Suprapubic skin (tissue), 4 donors: ENCODE results near the gene VARS1. TPM values are rescaled to one million over a fixed set of nuclear protein-coding genes. Genes with fewer than 3 reads are reported as not detected.

ENCODE experiments used
- DNase-seq, 2 donors: peaks; one replicate each; pipeline ENCODE4 v3.0.0-alpha.2; 2019; ENCODE audit warnings: low spot score in 2 of 2
- H3K27ac ChIP-seq: fragments of 200-600 bp; sonication (generic); one replicate; pipeline ENCODE4 v1.5.1; 2019
- H3K27me3 ChIP-seq: fragments of 200-600 bp; sonication (generic); one replicate; pipeline ENCODE4 v1.5.1; 2019
- H3K36me3 ChIP-seq: fragments of 200-600 bp; sonication (generic); one replicate; pipeline ENCODE4 v1.5.1; 2019
- H3K4me1 ChIP-seq: fragments of 200-600 bp; sonication (generic); one replicate; pipeline ENCODE4 v1.5.1; 2019
- H3K4me3 ChIP-seq: fragments of 200-600 bp; sonication (generic); one replicate; pipeline ENCODE4 v1.5.1; 2019; ENCODE audit warnings: mild to moderate bottlenecking
- H3K9me3 ChIP-seq: fragments of 200-600 bp; sonication (generic); one replicate; pipeline ENCODE4 v1.5.1; 2019
- EP300 ChIP-seq: sonication (generic); formaldehyde crosslinking; IDR thresholded peaks from one replicate; pipeline ENCODE4 v1.6.1; 2017; ENCODE audit warnings: antibody characterized with exemption
- POLR2A ChIP-seq, 2 donors: fragments of 450-650 bp; IDR thresholded peaks; one replicate each; pipeline ENCODE4 v1.6.1; 2017; ENCODE audit warnings: antibody characterized with exemption in 2 of 2, mild to moderate bottlenecking in 2 of 2, moderate library complexity in 2 of 2
- POLR2AphosphoS5 ChIP-seq, 3 donors: sonication (generic); formaldehyde crosslinking; IDR thresholded peaks; one replicate each; pipeline ENCODE4 v1.6.1; 2017; ENCODE audit warnings: antibody characterized with exemption in 3 of 3
- WGBS: methylation state at CpG from one replicate; pipeline ENCODE4 v1.1.5; 2018; 5-methylcytosine and 5-hydroxymethylcytosine counted together
- total RNA-seq, 4 donors: library from RNA; depleted of rRNA; stranded (reverse); fragments of >200 nt; gene quantifications; one replicate each; pipeline ENCODE4 v1.1.0, GENCODE V29; 2016
- TF ChIP-seq, protein P1 (sequence below), 2 donors: fragments of 200-600 bp in 1 of 2; fragments of 450-650 bp in 1 of 2; sonication (generic) in 1 of 2; IDR thresholded peaks; one replicate each; pipeline ENCODE4 v1.5.1; 2016 to 2019; ENCODE audit warnings: antibody characterized with exemption in 2 of 2, mild to moderate bottlenecking in 1 of 2, moderate library complexity in 1 of 2

Gene VARS1
- total RNA-seq, 4 donors from 2014 or later: 48.8 to 60.0 (median 59.1) TPM

DNA sequence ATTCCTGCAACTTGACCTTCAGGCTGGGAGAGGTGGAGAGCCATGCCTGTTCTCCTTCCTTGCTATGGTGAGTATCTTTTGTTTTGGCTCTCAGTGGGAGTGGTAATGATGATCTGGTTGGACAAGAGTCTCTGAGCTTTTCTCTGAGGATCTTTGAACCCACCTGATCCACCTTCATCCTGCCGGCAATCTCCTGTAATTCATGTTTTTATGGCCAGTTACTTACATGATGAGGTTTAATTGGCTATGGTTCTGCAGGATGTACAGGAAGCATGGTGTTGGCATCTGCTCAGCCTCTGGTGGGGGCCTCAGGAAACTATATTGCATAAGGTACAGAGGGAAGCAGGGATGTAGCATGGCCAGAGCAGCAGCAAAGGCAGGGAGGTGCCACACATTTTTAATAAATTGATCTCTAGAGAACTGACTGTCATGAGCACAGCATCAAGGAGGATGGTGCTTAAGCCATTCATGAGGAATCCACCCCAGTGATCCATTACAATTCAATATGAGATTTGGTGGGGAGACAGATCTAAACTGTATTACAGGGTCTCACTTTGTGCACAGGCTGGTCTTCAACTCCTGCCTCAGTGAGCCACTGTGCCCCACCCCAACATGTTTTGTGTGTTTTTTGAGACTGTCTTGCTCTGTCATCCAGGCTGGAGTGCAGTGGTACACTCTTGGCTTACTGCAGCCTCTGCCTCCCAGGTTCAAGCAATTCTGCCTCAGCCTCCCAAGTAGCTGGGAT is 42.0 kb upstream of the VARS1 start:
- no peak for DNase-seq
- Histone ChIP-seq H3K9me3 (no peaks in the 10 kb centered on the region), H3K4me3 (peak overlapping the region; percentile 81), H3K27ac (peak overlapping the region; percentile 49), H3K36me3 (peaks cover 41% of the 10 kb centered on the region), H3K27me3 (no peaks in the 10 kb centered on the region), H3K4me1 (peaks cover 52% of the 10 kb centered on the region)
- TF ChIP-seq POLR2A (IDR thresholded peaks at IDR 0.05) (no peak), EP300 (no peak), POLR2AphosphoS5 (IDR thresholded peaks at IDR 0.05) (no peak)
- TF ChIP-seq, protein P1, sequence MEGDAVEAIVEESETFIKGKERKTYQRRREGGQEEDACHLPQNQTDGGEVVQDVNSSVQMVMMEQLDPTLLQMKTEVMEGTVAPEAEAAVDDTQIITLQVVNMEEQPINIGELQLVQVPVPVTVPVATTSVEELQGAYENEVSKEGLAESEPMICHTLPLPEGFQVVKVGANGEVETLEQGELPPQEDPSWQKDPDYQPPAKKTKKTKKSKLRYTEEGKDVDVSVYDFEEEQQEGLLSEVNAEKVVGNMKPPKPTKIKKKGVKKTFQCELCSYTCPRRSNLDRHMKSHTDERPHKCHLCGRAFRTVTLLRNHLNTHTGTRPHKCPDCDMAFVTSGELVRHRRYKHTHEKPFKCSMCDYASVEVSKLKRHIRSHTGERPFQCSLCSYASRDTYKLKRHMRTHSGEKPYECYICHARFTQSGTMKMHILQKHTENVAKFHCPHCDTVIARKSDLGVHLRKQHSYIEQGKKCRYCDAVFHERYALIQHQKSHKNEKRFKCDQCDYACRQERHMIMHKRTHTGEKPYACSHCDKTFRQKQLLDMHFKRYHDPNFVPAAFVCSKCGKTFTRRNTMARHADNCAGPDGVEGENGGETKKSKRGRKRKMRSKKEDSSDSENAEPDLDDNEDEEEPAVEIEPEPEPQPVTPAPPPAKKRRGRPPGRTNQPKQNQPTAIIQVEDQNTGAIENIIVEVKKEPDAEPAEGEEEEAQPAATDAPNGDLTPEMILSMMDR (IDR thresholded peaks at IDR 0.05): no peak
- 45% methylated on average over 1 of the region's 1 CpG for WGBS

DNA sequence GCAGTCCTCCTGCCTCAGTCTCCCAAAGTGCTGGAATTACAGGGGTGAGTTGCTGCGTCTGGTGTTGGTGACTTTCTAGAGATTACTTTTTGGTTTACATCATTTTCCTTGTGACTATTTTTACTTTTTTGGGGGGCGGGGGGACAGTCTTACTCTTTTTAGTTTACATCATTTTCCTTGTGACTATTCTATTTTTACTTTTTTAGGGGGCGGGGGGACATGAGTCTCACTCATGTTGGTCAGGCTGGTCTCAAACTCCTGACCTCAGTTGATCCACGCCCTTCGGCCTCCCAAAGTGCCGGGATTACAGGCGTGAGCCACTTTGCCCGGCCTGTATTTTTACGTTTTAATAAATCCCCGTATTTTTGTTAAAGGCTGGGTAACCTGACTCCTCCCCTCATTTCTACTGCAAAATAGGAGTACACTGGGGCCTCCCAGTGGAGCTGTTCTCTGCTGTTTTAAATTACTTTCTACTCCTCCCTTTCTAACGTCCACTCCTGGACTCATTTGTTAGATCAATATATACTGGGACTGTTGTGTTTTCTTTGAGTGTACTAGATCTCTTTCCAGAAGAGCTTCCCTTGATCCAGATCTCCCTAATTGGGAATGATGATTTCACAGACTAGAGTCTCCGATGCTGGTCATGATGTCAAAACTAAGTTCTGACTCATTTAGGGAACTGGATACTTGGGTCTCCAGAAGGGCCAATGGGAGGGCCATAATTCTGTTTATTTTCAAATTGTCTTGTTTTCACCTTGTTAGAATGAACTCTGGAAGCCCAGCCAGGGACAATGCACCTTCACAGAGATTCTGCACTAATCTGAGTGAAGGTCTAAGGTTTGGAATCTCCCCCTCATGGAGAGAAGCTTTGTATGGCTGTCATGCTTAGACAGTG is 41.2 kb upstream of the VARS1 start:
- WGBS: 19% methylated on average over 12 of the region's 12 CpGs
- H3K4me1 ChIP-seq: peaks cover 59% of the 10 kb centered on the region

DNA sequence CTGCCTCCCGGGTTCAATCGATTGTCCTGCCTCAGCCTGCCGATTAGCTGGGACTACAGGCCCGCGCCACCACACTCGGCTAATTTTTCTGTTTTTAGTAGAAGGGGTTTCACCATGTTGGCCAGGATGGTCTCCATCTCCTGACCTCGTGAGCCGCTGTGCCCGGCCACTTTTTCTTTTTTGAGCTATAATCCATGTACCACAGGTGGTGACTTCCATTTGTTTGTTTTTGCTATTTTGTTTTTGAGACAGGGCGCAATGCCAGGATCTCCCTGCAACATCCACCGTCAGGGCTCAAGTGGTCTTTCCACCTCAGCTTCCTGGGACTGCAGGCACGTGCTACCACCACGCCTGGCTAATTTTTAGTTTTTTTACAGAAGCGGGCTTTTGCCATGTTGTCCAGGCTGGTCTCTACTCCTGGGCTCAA is 40.5 kb upstream of the VARS1 start:
- Histone ChIP-seq H3K27me3 (no peaks in the 10 kb centered on the region), H3K9me3 (no peaks in the 10 kb centered on the region), H3K4me1 (peaks cover 65% of the 10 kb centered on the region), H3K27ac (peak overlapping the region; percentile 49), H3K4me3 (peak overlapping the region; percentile 81), H3K36me3 (peaks cover 41% of the 10 kb centered on the region)
- TF ChIP-seq, protein P1 (IDR thresholded peaks at IDR 0.05): no peak
- TF ChIP-seq EP300 (no peak), POLR2AphosphoS5 (IDR thresholded peaks at IDR 0.05) (no peak), POLR2A (IDR thresholded peaks at IDR 0.05) (no peak)
- WGBS: 36% methylated on average over 14 of the region's 14 CpGs
- no peak for DNase-seq

More for the DNA sequence above, 41.2 kb upstream of the VARS1 start:
- no peak for DNase-seq
- Histone ChIP-seq H3K4me3 (peak overlapping the region; percentile 81), H3K27ac (peak overlapping the region; percentile 49), H3K9me3 (no peaks in the 10 kb centered on the region), H3K36me3 (peaks cover 41% of the 10 kb centered on the region), H3K27me3 (no peaks in the 10 kb centered on the region)
- no peak for TF ChIP-seq EP300
- no peak for TF ChIP-seq POLR2AphosphoS5 (IDR thresholded peaks at IDR 0.05)
- TF ChIP-seq, protein P1 (IDR thresholded peaks at IDR 0.05): no peak
- no peak for TF ChIP-seq POLR2A (IDR thresholded peaks at IDR 0.05)

DNA sequence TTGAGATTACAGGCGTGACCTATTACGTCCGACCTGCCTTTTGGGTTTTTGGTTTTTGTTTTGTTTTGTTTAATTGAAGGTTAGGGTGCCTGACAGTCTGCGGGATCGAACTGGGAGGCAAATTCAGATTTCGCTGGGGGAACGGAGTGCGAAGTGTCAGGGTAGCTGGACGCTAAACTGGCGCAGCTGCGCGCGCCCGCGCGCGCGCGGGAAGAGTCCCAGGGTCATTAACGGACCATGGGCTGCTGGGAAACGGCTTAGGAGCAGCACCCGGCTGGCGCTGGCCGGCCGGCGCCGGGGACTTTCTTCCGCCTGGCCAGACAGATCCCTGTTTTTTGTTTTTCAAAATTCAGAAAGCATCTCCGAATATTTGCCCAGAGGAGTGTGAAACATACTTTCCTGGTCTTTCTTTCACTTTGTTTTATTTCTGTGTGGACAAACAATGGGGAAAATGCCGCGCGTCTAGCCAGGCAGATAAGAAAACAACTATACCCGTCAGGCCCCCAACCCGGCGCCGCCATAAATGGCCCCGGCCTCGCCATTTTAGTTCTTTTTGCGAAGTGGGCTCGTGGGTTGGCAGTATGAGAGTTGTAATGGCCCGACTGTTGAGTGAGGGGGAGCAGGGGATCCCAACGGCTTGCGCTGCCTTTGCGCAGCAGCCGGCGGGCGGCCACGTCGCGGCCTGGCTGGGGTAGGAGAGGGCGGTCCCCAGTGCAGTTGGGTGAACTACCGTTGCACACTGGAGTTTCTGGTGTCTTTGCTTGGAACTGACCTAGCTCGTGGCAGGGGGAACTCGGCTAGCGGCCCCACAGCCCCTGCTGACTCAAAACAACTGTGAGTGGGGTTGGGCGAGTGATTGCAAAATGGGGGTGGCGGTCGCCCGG is 39.1 kb upstream of the VARS1 start:
- H3K4me1 ChIP-seq: peaks cover 70% of the 10 kb centered on the region
- DNase-seq: peak; percentile 90 to 92
- under 1% methylated on average over 59 of the region's 59 CpGs for WGBS

More for the DNA sequence above, 39.1 kb upstream of the VARS1 start:
- Histone ChIP-seq H3K27ac (peak overlapping the region; percentile 95), H3K9me3 (no peaks in the 10 kb centered on the region), H3K27me3 (no peaks in the 10 kb centered on the region), H3K4me3 (peak overlapping the region; percentile 81), H3K36me3 (peaks cover 26% of the 10 kb centered on the region)
- TF ChIP-seq POLR2AphosphoS5 (IDR thresholded peaks at IDR 0.05): peak in 2 of 3 donors; percentile 65 to 77
- TF ChIP-seq EP300: no peak
- peak; percentile 34 to 70 for TF ChIP-seq POLR2A (IDR thresholded peaks at IDR 0.05)
- TF ChIP-seq, protein P1 (IDR thresholded peaks at IDR 0.05): no peak
